Measurements from ENCODE around the gene TRPV4.

Gene TRPV4

GRCh38 chr12:109822416-109822815 is 10.8 kb downstream of the TRPV4 start:
- no peak for TF ChIP-seq MYC (IDR thresholded peaks at IDR 0.05; ENCODE audit: low read depth, low read length)
- no peak for TF ChIP-seq MAX (IDR thresholded peaks at IDR 0.05; ENCODE audit: low read depth, low read length)
- no peak for TF ChIP-seq POLR2A (IDR thresholded peaks at IDR 0.05; ENCODE audit: extremely low read depth, insufficient read length)
- no peak for TF ChIP-seq CTCF (IDR thresholded peaks at IDR 0.05; ENCODE audit: low read depth, low read length)
- DNase-seq (ENCODE audit: low read depth): no peak
- H3K4me3 ChIP-seq (ENCODE audit: low read depth, low read length): no peak overlapping the region

- H3K4me3 ChIP-seq (ENCODE audit: low read depth, low read length): no peak overlapping the region
- no peak for DNase-seq (ENCODE audit: low read depth)
- no peak for TF ChIP-seq CTCF (IDR thresholded peaks at IDR 0.05; ENCODE audit: low read depth, low read length)
- no peak for TF ChIP-seq POLR2A (IDR thresholded peaks at IDR 0.05; ENCODE audit: extremely low read depth, insufficient read length)
- no peak for TF ChIP-seq MYC (IDR thresholded peaks at IDR 0.05; ENCODE audit: low read depth, low read length)
- TF ChIP-seq MAX (IDR thresholded peaks at IDR 0.05; ENCODE audit: low read depth, low read length): no peak
These were observed 11.2 kb downstream of the TRPV4 start for GRCh38 chr12:109821968-109822367.

GRCh38 chr12:109820816-109821381 is 12.3 kb downstream of the TRPV4 start:
- no peak overlapping the region for H3K4me3 ChIP-seq (ENCODE audit: low read depth, low read length)
- DNase-seq (ENCODE audit: low read depth): no peak
- TF ChIP-seq MYC (IDR thresholded peaks at IDR 0.05; ENCODE audit: low read depth, low read length) (no peak), POLR2A (IDR thresholded peaks at IDR 0.05; ENCODE audit: extremely low read depth, insufficient read length) (no peak), MAX (IDR thresholded peaks at IDR 0.05; ENCODE audit: low read depth, low read length) (no peak), CTCF (IDR thresholded peaks at IDR 0.05; ENCODE audit: low read depth, low read length) (no peak)

GRCh38 chr12:109818905-109819500 is 14.2 kb downstream of the TRPV4 start:
- DNase-seq (ENCODE audit: low read depth): no peak
- no peak overlapping the region for H3K4me3 ChIP-seq (ENCODE audit: low read depth, low read length)
- TF ChIP-seq MAX (IDR thresholded peaks at IDR 0.05; ENCODE audit: low read depth, low read length): no peak
- no peak for TF ChIP-seq MYC (IDR thresholded peaks at IDR 0.05; ENCODE audit: low read depth, low read length)
- TF ChIP-seq CTCF (IDR thresholded peaks at IDR 0.05; ENCODE audit: low read depth, low read length): no peak
- TF ChIP-seq POLR2A (IDR thresholded peaks at IDR 0.05; ENCODE audit: extremely low read depth, insufficient read length): no peak

GRCh38 chr12:109818253-109818652 is 14.9 kb downstream of the TRPV4 start:
- no peak overlapping the region for H3K4me3 ChIP-seq (ENCODE audit: low read depth, low read length)
- no peak for TF ChIP-seq POLR2A (IDR thresholded peaks at IDR 0.05; ENCODE audit: extremely low read depth, insufficient read length)
- TF ChIP-seq MYC (IDR thresholded peaks at IDR 0.05; ENCODE audit: low read depth, low read length): no peak
- TF ChIP-seq MAX (IDR thresholded peaks at IDR 0.05; ENCODE audit: low read depth, low read length): no peak
- no peak for TF ChIP-seq CTCF (IDR thresholded peaks at IDR 0.05; ENCODE audit: low read depth, low read length)
- no peak for DNase-seq (ENCODE audit: low read depth)

Measured in NB4 (cell line).